ENCODE measurements around the gene PITPNC1.
"Not testable (repeated sequence)": the region's sequence is repeated elsewhere in the genome, so short reads cannot be mapped to it uniquely, and the experiment has no call there.

The PITPNC1 gene

GRCh38 chr17:67386965-67387551 lies 10.0 kb downstream of the PITPNC1 start:
- Histone ChIP-seq H3K27ac (ENCODE audit: low read length) (no peak overlapping the region), H3K36me3 (ENCODE audit: control insufficient read depth in 2 of 2, insufficient read depth in 2 of 2, low read length in 2 of 2) (no peaks in the 10 kb centered on the region), H3K4me1 (ENCODE audit: control insufficient read depth, insufficient read depth, low read length) (no peaks in the 10 kb centered on the region), H3K4me3 (ENCODE audit: low read length in 2 of 2) (no peak overlapping the region), H3K27me3 (ENCODE audit: control insufficient read depth in 1 of 2, insufficient read depth in 2 of 2, low read length in 2 of 2) (no peaks in the 10 kb centered on the region), H3K9me3 (ENCODE audit: control insufficient read depth in 2 of 2, low read length in 2 of 2) (no peaks in the 10 kb centered on the region), H3K9ac (ENCODE audit: low read length in 2 of 2) (no peak overlapping the region)

GRCh38 chr17:67388536-67388935 lies 11.5 kb downstream of the PITPNC1 start:
- not testable (repeated sequence) for H3K27ac ChIP-seq (ENCODE audit: low read length); H3K9ac ChIP-seq (ENCODE audit: low read length in 2 of 2); H3K36me3 ChIP-seq (ENCODE audit: control insufficient read depth in 2 of 2, insufficient read depth in 2 of 2, low read length in 2 of 2); H3K9me3 ChIP-seq (ENCODE audit: control insufficient read depth in 2 of 2, low read length in 2 of 2); H3K27me3 ChIP-seq (ENCODE audit: control insufficient read depth in 1 of 2, insufficient read depth in 2 of 2, low read length in 2 of 2); H3K4me3 ChIP-seq (ENCODE audit: low read length in 2 of 2); H3K4me1 ChIP-seq (ENCODE audit: control insufficient read depth, insufficient read depth, low read length)

DNA sequence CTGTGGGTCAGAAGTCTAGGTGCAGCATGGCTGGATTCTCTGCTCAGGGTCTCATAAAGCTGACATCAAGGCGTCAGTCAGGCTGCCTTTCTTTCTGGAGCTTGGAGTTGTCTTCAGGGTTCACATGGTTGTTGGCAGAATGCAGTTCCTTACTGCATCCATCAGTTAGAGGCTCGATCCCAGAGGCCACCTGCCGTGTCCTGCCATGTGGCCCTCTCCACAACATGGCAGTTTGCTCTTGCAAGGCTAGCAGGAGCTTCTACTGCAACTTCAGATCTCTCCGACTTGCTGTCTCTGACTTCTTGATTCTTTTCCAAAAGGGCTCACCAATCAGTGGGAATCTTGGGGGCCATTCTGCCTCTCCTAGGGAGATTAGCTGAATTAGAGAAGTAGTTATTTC lies 11.9 kb downstream of the PITPNC1 start:
- no peaks in the 10 kb centered on the region for H3K9me3 ChIP-seq (ENCODE audit: control insufficient read depth in 2 of 2, low read length in 2 of 2)
- no peaks in the 10 kb centered on the region for H3K36me3 ChIP-seq (ENCODE audit: control insufficient read depth in 2 of 2, insufficient read depth in 2 of 2, low read length in 2 of 2)
- no peak overlapping the region for H3K9ac ChIP-seq (ENCODE audit: low read length in 2 of 2)
- H3K27me3 ChIP-seq (ENCODE audit: control insufficient read depth in 1 of 2, insufficient read depth in 2 of 2, low read length in 2 of 2), result no peaks in the 10 kb centered on the region
- H3K4me3 ChIP-seq (ENCODE audit: low read length in 2 of 2), result no peak overlapping the region
- H3K27ac ChIP-seq (ENCODE audit: low read length), result no peak overlapping the region
- H3K4me1 ChIP-seq (ENCODE audit: control insufficient read depth, insufficient read depth, low read length), result no peaks in the 10 kb centered on the region

GRCh38 chr17:67390006-67390645 lies 13.0 kb downstream of the PITPNC1 start:
- Histone ChIP-seq H3K27ac (ENCODE audit: low read length) (no peak overlapping the region), H3K4me1 (ENCODE audit: control insufficient read depth, insufficient read depth, low read length) (no peaks in the 10 kb centered on the region), H3K36me3 (ENCODE audit: control insufficient read depth in 2 of 2, insufficient read depth in 2 of 2, low read length in 2 of 2) (no peaks in the 10 kb centered on the region), H3K27me3 (ENCODE audit: control insufficient read depth in 1 of 2, insufficient read depth in 2 of 2, low read length in 2 of 2) (no peaks in the 10 kb centered on the region), H3K4me3 (ENCODE audit: low read length in 2 of 2) (no peak overlapping the region), H3K9ac (ENCODE audit: low read length in 2 of 2) (no peak overlapping the region), H3K9me3 (ENCODE audit: control insufficient read depth in 2 of 2, low read length in 2 of 2) (no peaks in the 10 kb centered on the region)

DNA sequence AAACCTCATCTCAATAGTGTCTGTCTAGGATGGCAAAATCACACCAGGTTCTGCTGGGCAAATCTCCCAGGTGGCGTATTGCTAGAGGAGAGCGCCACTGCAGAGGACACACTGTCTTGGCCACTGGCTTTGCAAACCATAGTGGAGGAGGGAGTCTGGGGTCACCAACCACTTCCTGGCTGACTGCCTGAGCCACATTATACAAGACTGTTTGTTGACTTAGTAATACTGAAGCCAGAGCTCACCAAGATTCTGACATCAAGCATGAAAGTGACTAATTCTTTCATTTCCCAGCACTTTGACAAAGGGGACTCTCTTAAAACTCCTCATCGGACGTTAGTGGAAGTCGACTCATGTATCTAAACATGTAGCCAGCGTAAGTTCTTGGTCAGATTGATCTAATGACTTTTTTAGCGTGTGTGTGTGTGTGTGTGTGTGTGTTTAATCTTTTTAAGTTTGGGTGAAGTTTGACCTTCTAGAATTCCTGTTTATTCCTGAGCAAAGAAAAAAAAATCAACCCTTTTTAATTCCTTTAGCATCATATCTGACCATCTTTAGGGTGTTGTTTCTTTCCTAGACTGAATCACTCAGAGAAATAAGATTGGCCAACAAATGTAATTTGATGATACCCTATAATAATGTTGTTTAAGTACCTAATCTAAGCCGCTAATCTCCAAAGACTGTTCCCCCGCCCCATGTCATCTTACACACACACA lies 13.7 kb downstream of the PITPNC1 start:
- no peaks in the 10 kb centered on the region for H3K36me3 ChIP-seq (ENCODE audit: control insufficient read depth in 2 of 2, insufficient read depth in 2 of 2, low read length in 2 of 2)
- no peak overlapping the region for H3K27ac ChIP-seq (ENCODE audit: low read length)
- H3K4me3 ChIP-seq (ENCODE audit: low read length in 2 of 2), result no peak overlapping the region
- H3K4me1 ChIP-seq (ENCODE audit: control insufficient read depth, insufficient read depth, low read length), result no peaks in the 10 kb centered on the region
- H3K27me3 ChIP-seq (ENCODE audit: control insufficient read depth in 1 of 2, insufficient read depth in 2 of 2, low read length in 2 of 2), result no peaks in the 10 kb centered on the region
- H3K9ac ChIP-seq (ENCODE audit: low read length in 2 of 2), result no peak overlapping the region
- H3K9me3 ChIP-seq (ENCODE audit: control insufficient read depth in 2 of 2, low read length in 2 of 2), result no peaks in the 10 kb centered on the region

DNA sequence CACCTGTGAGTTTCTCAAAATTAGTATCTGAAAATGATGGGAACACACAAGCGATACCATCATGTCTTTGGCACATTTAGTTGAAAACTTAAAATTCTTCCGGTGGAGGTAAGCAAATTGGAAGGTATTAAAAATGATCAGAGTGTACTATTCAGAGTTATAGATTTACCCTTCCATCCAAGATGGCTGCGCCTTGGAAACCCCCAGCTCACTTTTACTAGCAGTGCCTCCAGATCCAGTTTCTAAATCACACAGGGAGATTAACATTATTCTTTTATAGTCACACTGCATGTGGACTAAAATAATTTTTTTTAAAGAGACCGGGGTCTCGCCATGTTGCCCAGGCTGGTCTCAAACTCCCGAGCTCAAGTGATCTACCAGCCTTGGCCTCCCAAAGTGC lies 15.0 kb downstream of the PITPNC1 start:
- no peaks in the 10 kb centered on the region for H3K4me1 ChIP-seq (ENCODE audit: control insufficient read depth, insufficient read depth, low read length)
- no peak overlapping the region for H3K9ac ChIP-seq (ENCODE audit: low read length in 2 of 2)
- no peak overlapping the region for H3K4me3 ChIP-seq (ENCODE audit: low read length in 2 of 2)
- no peaks in the 10 kb centered on the region for H3K27me3 ChIP-seq (ENCODE audit: control insufficient read depth in 1 of 2, insufficient read depth in 2 of 2, low read length in 2 of 2)
- H3K9me3 ChIP-seq (ENCODE audit: control insufficient read depth in 2 of 2, low read length in 2 of 2), result no peaks in the 10 kb centered on the region
- H3K27ac ChIP-seq (ENCODE audit: low read length), result no peak overlapping the region
- no peaks in the 10 kb centered on the region for H3K36me3 ChIP-seq (ENCODE audit: control insufficient read depth in 2 of 2, insufficient read depth in 2 of 2, low read length in 2 of 2)

- no peak overlapping the region for H3K9ac ChIP-seq (ENCODE audit: low read length in 2 of 2)
- H3K4me1 ChIP-seq (ENCODE audit: control insufficient read depth, insufficient read depth, low read length), result no peaks in the 10 kb centered on the region
Observed at GRCh38 chr17:67393809-67394397, 16.8 kb downstream of the PITPNC1 start.

GRCh38 chr17:67399676-67400075 lies 22.6 kb downstream of the PITPNC1 start:
- peaks cover 8% of the 10 kb centered on the region for H3K4me1 ChIP-seq (ENCODE audit: control insufficient read depth, insufficient read depth, low read length)
- no peak overlapping the region for H3K9ac ChIP-seq (ENCODE audit: low read length in 2 of 2)
- H3K27me3 ChIP-seq (ENCODE audit: control insufficient read depth in 1 of 2, insufficient read depth in 2 of 2, low read length in 2 of 2), result no peaks in the 10 kb centered on the region
- no peaks in the 10 kb centered on the region for H3K36me3 ChIP-seq (ENCODE audit: control insufficient read depth in 2 of 2, insufficient read depth in 2 of 2, low read length in 2 of 2)
- H3K4me3 ChIP-seq (ENCODE audit: low read length in 2 of 2), result no peak overlapping the region
- H3K27ac ChIP-seq (ENCODE audit: low read length), result no peak overlapping the region
- H3K9me3 ChIP-seq (ENCODE audit: control insufficient read depth in 2 of 2, low read length in 2 of 2), result no peaks in the 10 kb centered on the region

More at GRCh38 chr17:67393809-67394397, 16.8 kb downstream of the PITPNC1 start:
- Histone ChIP-seq H3K36me3 (ENCODE audit: control insufficient read depth in 2 of 2, insufficient read depth in 2 of 2, low read length in 2 of 2) (no peaks in the 10 kb centered on the region), H3K27ac (ENCODE audit: low read length) (no peak overlapping the region), H3K9me3 (ENCODE audit: control insufficient read depth in 2 of 2, low read length in 2 of 2) (no peaks in the 10 kb centered on the region), H3K27me3 (ENCODE audit: control insufficient read depth in 1 of 2, insufficient read depth in 2 of 2, low read length in 2 of 2) (no peaks in the 10 kb centered on the region), H3K4me3 (ENCODE audit: low read length in 2 of 2) (no peak overlapping the region)

DNA sequence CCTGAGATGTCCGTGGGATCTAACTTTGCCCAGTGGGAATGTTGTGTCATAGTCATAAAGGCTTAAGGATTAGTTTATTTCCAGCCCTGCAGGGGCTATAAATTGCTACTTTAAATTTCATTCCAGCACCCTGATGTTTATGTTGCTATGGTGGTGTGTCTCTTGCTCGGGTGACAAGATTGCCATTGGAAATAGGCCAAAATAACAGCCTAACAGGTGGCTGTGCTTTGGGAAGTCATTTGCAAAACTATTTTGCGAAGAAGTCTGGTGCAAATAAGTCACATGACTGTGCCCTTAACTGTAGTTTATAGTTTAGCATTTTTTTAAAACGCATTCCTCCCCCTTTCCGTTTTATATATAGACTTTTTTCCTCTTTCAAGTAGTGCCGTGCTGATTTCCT lies 23.1 kb downstream of the PITPNC1 start:
- Histone ChIP-seq H3K27me3 (ENCODE audit: control insufficient read depth in 1 of 2, insufficient read depth in 2 of 2, low read length in 2 of 2) (no peaks in the 10 kb centered on the region), H3K9me3 (ENCODE audit: control insufficient read depth in 2 of 2, low read length in 2 of 2) (no peaks in the 10 kb centered on the region), H3K27ac (ENCODE audit: low read length) (no peak overlapping the region), H3K4me1 (ENCODE audit: control insufficient read depth, insufficient read depth, low read length) (peaks cover 8% of the 10 kb centered on the region), H3K9ac (ENCODE audit: low read length in 2 of 2) (no peak overlapping the region), H3K36me3 (ENCODE audit: control insufficient read depth in 2 of 2, insufficient read depth in 2 of 2, low read length in 2 of 2) (no peaks in the 10 kb centered on the region), H3K4me3 (ENCODE audit: low read length in 2 of 2) (no peak overlapping the region)

- no peak overlapping the region for H3K27ac ChIP-seq (ENCODE audit: low read length)
- H3K27me3 ChIP-seq (ENCODE audit: control insufficient read depth in 1 of 2, insufficient read depth in 2 of 2, low read length in 2 of 2), result no peaks in the 10 kb centered on the region
- H3K9ac ChIP-seq (ENCODE audit: low read length in 2 of 2), result no peak overlapping the region
- no peaks in the 10 kb centered on the region for H3K36me3 ChIP-seq (ENCODE audit: control insufficient read depth in 2 of 2, insufficient read depth in 2 of 2, low read length in 2 of 2)
- no peak overlapping the region for H3K4me3 ChIP-seq (ENCODE audit: low read length in 2 of 2)
- peaks cover 8% of the 10 kb centered on the region for H3K4me1 ChIP-seq (ENCODE audit: control insufficient read depth, insufficient read depth, low read length)
- no peaks in the 10 kb centered on the region for H3K9me3 ChIP-seq (ENCODE audit: control insufficient read depth in 2 of 2, low read length in 2 of 2)
Observed at GRCh38 chr17:67401106-67401505, 24.0 kb downstream of the PITPNC1 start.

Data from stomach smooth muscle (tissue), 2 donors.